Activated CD4-positive, alpha-beta T cell treated with anti-CD3 and anti-CD28 coated beads, Interleukin-2, Interleukin-4, amounts not matched to agents 100 ng/mL and 50 ng/mL, durations not matched to agents 16 hours and 8 hours (primary cell): Measurements from ENCODE around the gene SIL1.
A peak's percentile ranks its signal among the peaks of the same experiment; 100 is the strongest.
"Not testable (repeated sequence)": the region's sequence is repeated elsewhere in the genome, so short reads cannot be mapped to it uniquely, and the experiment has no call there.

ENCODE experiments used
- DNase-seq: peaks from one replicate; pipeline ENCODE4 v3.0.0-alpha.2; 2020; ENCODE audit warnings: low spot score

SIL1 gene

DNA sequence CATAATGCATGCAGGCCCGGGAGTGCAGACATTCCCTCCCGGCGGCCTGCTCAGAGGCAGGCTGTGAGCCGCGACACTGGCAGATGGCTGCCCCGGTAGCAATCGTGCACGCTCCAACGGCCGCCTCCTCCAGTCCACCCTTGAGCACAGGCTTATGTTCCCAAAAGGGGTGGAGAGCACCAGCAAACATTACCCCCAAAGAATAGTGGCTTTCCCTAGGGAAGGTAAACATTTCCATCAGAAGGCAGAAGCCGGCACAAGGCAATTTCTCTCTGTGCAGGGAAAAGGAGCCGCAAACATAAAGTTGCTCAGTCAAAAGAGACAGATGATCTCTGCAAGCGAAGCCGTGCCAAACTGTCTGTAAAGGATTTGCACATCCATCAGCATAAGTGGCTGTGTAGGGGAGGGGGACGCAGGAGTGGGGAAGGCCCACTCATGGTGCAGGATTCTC is 92.5 kb downstream of the SIL1 start:
- no peak for DNase-seq

DNA sequence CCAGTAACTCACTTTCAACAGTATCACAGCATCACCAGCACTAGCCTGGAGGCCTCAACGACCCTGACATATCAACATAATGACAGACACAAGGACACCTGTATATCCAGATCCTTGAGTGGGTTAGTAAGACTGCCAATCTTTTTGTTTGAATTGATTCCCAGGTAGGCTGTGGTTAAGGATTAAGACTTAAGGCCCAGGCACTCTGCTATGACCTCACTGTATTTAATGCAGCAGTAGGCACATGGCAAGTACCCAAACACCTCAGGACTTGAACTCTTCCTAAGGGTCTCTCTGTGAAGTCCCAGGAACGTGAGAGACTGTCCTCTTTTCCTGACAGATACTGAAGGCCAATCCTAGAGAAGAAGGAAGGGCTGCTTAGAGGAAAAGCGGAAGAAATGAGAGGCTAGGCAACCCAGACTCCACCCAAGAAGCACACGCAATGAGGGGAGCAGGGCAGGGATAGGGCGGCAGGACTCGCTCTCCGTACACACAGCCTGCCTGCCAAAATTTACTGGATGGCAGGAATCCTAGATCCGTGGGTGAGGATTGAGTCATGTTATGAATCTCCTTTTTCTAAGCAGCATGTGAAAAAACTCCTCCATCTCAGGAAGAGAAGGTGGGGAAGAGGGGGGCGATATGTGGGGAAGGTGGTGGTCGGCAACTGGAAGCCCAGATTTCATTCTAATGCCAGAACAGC is 93.4 kb downstream of the SIL1 start:
- no peak for DNase-seq

- DNase-seq = no peak
Observed at GRCh38 chr5:139103762-139104161, 94.4 kb downstream of the SIL1 start.

GRCh38 chr5:139100825-139101224 is 97.3 kb downstream of the SIL1 start:
- no peak for DNase-seq

DNA sequence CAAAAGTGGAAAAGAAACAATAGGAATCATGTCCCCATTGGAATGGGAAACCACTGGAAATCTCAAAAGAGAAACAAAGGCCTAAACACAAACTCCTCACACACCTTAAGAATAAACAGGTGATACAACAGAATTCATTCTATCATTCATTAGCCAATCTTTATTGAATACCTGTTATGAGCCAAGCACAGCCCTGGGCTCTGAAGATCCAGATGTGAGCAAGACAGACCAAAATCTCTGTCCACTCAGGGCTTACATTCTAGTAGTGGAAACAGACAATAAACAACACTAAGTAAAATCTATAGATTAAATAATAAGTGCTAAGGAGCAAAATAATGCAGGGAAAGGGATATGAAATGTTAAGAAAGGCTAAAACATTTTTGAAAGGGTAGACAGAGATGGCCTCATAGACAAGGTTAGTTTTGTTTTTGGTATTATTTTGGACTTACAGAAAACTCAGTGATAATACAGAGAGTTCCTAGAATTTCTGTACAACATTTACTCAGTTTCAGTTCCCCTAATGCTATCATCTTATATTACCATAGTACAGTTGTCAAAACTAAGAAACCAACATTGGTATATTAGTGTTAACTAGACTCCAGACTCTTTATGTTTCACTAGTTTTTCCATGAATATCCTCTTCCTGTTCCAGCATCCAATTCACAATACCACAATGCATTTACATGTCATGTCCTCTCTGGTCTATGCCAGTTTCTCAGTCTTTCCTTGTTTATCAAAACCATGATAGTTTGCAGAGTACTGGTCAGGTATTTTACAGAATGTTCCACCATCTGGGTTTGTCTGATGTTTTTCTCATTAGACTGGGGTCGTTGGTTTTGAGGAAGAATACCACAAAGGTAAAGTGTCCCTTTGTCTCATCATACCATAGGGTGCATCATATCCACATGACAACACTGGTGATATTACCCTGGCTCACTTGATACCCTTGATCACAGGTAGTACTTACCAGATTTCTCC is 103.7 kb downstream of the SIL1 start:
- peak; percentile 6 for DNase-seq

GRCh38 chr5:139092741-139093343 is 105.3 kb downstream of the SIL1 start:
- no peak for DNase-seq

DNA sequence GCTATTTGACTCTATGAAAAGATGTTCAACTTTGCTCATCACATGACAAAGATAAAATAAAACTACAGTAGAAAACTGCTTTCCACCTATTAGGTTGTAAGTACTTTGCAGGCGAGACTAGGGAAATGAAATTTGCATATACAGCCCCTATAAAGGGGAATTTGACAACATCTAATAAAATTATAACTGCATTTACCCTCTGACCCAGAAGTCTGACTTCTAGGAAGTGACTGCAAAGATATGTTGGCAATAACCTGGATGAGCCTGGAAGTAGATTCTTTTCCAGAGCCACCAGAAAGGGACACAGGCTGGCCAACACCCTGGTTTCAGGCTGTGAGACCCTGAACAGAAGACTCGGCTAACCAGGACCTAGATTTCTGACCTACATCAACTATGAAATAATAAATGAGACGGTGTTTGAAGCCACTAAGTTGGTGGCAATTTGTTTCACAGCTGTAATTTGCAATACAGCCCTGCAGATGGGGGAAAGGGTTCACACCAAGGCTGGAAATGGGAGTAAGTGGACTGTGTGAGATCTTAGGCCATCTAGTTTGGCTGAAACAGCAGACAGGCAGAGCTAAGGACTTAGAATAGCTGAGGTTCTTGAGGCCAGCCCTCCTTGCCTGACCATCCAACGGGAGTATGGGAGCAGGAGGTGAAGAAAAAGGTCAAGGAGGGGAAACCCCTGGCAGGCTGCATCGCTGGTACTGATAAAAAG is 106.6 kb downstream of the SIL1 start:
- DNase-seq = no peak

DNA sequence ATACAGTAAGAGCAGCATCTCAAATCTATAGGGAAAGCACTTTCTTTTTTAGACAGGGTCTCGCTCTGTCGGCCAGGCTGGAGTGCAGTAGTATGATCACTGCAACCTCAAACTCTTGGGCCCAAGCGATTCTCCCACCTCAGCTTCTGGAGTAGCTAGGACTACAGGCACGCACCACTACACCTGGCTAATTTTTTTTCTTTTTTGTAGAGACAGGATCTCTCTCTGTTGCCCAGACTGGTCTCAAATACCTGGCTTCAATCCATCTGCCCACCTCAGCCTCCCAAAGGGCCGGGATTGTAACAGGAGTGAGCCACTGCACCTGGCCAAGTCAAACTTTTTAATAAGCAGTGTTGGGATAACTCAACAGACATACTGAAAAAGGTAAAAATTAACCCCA is 107.6 kb downstream of the SIL1 start:
- no peak for DNase-seq

- peak; percentile 10 for DNase-seq
Observed at GRCh38 chr5:139088024-139088423, 110.1 kb downstream of the SIL1 start.

- DNase-seq = no peak
Observed at GRCh38 chr5:139082813-139083498, 115.2 kb downstream of the SIL1 start.

DNA sequence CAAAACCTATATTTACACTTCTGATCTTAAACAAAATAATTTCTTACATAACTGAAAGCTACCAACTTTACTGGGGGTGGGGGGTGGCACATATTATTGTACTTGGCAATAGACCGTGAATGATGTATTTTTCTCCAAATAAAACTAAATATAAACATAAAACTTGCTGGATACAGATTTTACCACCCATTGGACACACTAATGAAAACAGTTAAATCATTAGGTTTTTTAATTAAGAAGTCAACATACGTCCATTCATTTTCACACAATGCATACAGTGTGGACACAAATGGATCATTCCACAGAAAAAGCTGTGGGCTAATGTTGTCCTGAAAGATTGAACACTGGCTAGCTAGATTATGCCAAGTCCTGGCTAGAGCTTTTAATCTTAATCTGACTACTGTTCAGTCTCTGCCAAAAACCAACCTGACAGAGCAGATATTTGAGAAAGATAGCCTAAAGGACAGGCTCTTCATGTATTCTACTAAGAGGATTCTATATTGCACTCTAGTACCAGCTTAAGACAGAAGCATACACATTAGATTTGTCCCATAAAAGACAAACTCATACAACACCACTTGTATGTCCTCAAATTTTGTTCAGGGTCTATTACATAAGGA is 118.1 kb downstream of the SIL1 start:
- DNase-seq = no peak

DNA sequence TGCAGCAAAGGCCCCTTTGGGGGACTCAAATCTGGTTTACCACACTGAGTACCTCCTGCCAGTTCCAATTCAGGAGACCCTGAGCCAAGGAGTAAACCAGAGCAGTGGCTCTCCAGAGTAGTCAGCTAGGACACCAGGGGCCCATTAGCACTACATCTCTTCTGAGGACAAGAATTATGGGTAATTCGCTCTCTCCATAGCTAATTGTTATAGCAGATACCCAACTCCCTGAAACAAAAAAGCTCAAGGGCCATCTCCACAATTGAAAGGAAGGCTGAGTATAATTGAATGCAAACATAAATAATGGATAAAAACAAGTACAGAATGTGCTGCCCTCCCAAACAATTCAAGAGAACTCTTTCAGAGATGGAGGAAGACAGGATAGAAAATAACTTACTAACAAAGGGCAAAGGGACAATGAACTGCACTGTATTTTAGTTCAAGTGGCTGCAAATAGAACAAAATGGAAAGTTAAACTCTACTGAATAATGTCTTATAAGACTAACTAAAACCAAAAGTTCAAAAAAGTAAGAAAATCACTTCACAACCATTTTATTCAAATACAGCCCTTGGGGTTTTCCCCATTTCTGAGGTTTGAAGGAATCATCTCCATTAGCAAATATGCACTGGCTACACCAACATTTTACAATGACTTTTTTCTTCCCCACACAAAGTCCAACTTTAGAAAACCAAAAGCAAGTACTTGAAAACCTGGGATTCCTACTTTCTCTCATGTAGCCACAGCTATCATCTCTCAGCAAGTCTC is 118.8 kb downstream of the SIL1 start:
- no peak for DNase-seq

GRCh38 chr5:139078345-139078744 is 119.8 kb downstream of the SIL1 start:
- DNase-seq = no peak

- no peak for DNase-seq
Observed at GRCh38 chr5:139077899-139078298, 120.3 kb downstream of the SIL1 start.

DNA sequence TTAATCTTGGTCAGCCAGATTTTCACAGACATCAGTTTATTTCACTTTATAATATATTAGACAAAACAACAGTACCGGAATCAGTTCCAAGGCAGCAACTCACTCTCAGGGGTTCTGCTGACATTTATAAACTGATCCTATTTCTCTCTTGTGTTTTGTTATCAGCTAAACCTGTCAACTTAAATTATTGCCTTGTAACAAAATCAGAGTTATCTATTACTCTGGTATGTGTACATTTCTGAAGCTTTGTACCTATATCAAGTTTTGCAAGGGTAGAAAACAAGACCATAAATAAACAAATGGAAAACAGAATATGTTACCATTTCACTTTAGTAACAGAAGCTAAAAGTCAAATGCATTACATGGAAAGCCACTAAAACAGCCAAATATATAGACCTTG is 122.1 kb downstream of the SIL1 start:
- DNase-seq = no peak

- DNase-seq = no peak
Observed at GRCh38 chr5:139075066-139076050, 122.8 kb downstream of the SIL1 start.

DNA sequence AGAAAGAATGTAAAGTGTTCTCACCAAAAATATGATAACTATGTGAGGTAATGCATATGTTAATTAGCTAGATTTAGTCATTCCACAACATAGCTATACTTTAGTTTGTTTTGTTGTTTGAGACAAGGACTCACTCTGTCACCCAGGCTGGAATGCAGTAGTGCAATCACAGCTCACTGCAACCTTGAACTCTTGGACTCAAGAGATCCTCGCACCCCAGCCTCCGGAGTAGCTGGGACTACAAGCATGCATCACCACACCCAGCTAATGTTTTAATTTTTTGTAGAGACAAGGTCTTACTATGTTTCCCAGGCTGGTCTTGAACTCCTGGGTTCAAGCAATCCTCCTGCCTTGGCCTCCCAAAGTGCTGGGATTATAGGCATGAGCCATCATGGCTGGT is 124.2 kb downstream of the SIL1 start:
- not testable (repeated sequence) for DNase-seq

GRCh38 chr5:139068494-139069151 is 129.5 kb downstream of the SIL1 start:
- DNase-seq = peak; percentile 6
